Measurements from ENCODE around the gene FSTL3.
"Not testable (repeated sequence)": the region's sequence is repeated elsewhere in the genome, so short reads cannot be mapped to it uniquely, and the experiment has no call there.

The FSTL3 gene

GRCh38 chr19:711254-711653 lies 35.1 kb downstream of the FSTL3 start:
- DNase-seq: no peak

GRCh38 chr19:715347-715746 lies 39.2 kb downstream of the FSTL3 start:
- DNase-seq: no peak

- DNase-seq: no peak
Measured at GRCh38 chr19:718251-718951, 42.2 kb downstream of the FSTL3 start.

DNA sequence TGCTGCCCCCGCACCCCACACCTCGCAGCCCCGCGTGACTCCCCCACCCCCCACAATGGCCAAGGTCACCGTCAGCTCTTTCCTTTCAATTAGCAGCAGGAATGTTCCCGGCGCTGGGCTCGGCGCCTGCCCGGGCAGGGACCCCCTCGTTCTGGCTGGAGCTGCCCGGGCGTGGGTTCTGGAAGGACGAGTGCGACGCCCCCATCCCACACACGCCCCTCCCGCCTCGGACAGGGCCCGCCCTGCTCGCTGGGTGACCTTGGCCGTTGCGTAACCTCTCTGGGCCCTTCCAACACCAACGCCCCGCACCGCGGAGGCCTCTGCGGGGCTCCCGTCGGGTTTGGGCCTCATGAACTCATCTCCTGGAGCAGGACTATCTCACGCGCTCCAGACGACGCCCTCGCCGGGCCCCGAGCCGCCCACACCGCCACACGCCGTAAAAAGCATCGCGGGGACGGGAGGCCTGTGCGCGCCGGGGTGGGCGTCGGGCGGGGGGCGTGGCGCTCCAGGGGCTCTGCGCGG lies 42.9 kb downstream of the FSTL3 start:
- no peak for DNase-seq

DNA sequence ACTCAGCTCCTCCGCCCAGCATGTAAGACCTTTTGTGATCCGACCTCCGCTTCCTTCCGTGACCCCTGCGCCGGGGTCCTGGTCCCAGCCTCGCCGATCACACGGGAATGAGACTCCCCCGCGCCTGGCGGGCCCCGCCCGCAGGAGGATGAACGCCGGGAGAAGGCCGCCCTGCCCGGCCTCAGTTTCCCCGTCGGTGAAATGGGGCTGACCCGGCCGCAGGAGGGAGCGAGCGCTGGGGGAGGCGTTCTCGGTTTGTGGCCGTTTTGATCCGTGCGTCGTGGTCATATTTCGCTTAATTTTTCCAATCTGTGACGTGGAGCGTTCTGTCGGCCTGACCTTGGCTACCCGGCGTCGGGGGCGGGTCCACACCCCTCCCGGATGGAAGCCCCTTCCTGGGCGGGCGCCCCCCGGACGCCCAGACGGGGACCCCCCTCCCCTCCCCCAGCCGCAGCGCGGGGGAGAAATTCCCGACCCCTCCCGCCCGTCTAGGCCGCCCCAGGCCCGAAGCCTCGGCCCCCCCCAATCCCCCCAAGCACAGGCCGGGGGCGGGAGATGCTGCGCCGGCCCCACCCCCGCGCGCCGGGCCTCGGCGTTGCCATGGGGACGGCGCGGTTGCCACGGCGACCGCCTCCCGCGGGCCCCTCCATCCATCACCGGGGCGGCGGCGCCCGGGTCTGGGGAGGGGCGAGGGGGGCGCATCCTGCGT lies 43.6 kb downstream of the FSTL3 start:
- no peak for DNase-seq

- DNase-seq: no peak
Measured at GRCh38 chr19:720345-721160, 44.4 kb downstream of the FSTL3 start.

DNA sequence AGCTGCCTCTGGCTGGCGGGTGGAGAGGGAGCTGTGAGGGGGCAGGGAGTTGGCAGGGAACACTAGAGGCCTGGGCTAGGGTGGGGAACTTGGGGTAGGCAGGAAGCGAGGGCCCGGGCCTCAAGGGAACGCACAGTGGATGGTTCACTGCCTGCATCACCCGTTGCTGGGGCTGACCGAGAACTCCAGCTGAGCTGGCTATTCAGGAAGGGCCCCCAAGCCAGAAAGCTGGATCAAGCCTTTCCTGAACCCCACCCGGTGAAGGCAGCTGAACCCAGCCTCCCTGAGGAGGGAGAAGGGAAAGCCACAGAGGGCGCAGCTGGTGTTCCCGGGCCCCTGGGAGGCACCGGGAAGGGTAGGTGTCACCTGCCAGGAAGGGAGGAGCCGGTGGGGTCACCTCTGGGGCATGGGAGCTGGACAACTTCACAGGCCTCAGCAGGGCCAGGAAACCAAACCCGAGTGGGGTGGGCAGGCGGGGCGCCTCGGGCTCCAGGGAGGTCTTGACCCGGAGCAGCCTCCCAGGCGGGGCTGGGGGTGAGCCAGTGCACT lies 46.4 kb downstream of the FSTL3 start:
- no peak for DNase-seq

- DNase-seq: no peak
Measured at GRCh38 chr19:723247-723646, 47.1 kb downstream of the FSTL3 start.

GRCh38 chr19:723714-724113 lies 47.5 kb downstream of the FSTL3 start:
- DNase-seq: no peak

DNA sequence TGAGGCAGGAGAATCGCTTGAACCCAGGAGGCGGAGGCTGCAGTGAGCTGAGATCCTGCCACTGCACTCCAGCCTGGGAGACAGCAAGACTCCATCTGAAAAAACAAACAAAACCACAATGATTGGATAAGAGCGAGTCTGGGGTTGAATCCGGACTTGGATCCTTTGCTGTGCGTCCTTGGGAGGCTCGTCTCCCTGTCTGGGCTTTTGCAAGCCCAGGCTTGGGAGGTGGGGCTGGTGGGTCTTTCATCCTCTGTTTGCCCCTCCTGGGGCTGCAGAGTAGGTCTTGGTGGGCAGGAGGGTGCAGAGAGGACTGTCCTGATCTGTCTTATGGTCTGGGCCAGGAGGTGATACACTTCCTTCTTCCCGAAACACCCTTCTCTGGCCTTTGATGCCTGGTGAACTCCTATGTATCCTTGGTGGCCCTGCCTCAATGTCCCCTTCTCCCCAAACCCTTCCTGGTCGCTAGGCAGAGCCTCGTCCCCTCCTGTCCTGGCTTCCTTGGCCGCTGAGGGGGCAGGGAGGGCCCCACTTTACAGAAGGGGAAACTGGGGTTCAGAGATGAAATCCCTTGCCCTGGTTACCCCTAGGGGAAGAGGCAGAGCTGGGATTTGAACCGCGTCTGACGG lies 49.4 kb downstream of the FSTL3 start:
- no peak for DNase-seq

- no peak for DNase-seq
Measured at GRCh38 chr19:726993-727956, 51.1 kb downstream of the FSTL3 start.

- no peak for DNase-seq
Measured at GRCh38 chr19:728011-728410, 51.8 kb downstream of the FSTL3 start.

- DNase-seq: not testable (repeated sequence)
Measured at GRCh38 chr19:729564-729963, 53.4 kb downstream of the FSTL3 start.

- no peak for DNase-seq
Measured at GRCh38 chr19:729965-730668, 53.9 kb downstream of the FSTL3 start.

DNA sequence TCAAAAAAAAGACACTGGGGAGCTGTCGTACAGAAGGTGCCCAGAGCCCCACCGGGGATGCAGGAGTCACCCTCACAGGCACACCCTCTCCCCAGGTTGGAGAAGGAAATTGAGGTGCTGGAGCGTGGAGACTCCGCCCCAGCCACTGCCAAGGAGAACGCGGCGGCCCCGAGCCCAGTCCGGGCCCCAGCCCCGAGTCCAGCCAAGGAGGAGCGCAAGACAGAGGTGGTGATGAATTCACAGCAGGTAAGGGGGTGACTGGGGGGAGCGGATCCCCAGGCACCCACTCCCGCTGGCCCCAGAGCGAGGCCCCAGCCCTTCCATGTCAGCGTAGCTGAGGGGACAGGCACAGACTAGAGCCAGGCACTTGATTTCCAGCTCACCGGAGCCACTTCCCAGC lies 54.8 kb downstream of the FSTL3 start:
- DNase-seq: no peak

- no peak for DNase-seq
Measured at GRCh38 chr19:732148-733069, 56.2 kb downstream of the FSTL3 start.

Data from T-helper 1 cell (primary cell).